Parathyroid adenoma (tissue), 2 donors: ENCODE results near the gene CALD1.

ENCODE experiments used
- H2AFZ ChIP-seq: fragments of 300-600 bp; sonication (generic); one replicate; pipeline ENCODE4 v1.7.0; 2017; ENCODE audit warnings: antibody characterized with exemption, mild to moderate bottlenecking
- H3K27ac ChIP-seq: fragments of 300-600 bp; sonication (generic); one replicate; pipeline ENCODE4 v1.7.0; 2017
- H3K27me3 ChIP-seq: fragments of 300-600 bp; sonication (generic); one replicate; pipeline ENCODE4 v1.7.0; 2017; ENCODE audit warnings: low read length; ENCODE audit not compliant: control insufficient read depth, insufficient read depth
- H3K36me3 ChIP-seq: fragments of 300-600 bp; sonication (generic); one replicate; pipeline ENCODE4 v1.7.0; 2017; ENCODE audit warnings: low read length; ENCODE audit not compliant: control insufficient read depth, insufficient read depth
- H3K4me1 ChIP-seq: fragments of 300-600 bp; sonication (generic); one replicate; pipeline ENCODE4 v1.7.0; 2017; ENCODE audit warnings: control low read depth
- H3K4me2 ChIP-seq: fragments of 300-600 bp; sonication (generic); one replicate; pipeline ENCODE4 v1.7.0; 2017; ENCODE audit warnings: low read length
- H3K4me3 ChIP-seq: fragments of 300-600 bp; sonication (generic); one replicate; pipeline ENCODE4 v1.7.0; 2017; ENCODE audit warnings: low read depth, low read length
- H3K79me2 ChIP-seq: fragments of 300-600 bp; sonication (generic); one replicate; pipeline ENCODE4 v1.7.0; 2017; ENCODE audit warnings: control low read depth
- H3K9ac ChIP-seq: fragments of 300-600 bp; sonication (generic); one replicate; pipeline ENCODE4 v1.7.0; 2017; ENCODE audit warnings: mild to moderate bottlenecking
- H3K9me3 ChIP-seq: fragments of 300-600 bp; sonication (generic); one replicate; pipeline ENCODE4 v1.7.0; 2017; ENCODE audit warnings: low read length; ENCODE audit not compliant: control insufficient read depth
- CTCF ChIP-seq: fragments of 300-600 bp; sonication (generic); IDR thresholded peaks from one replicate; pipeline ENCODE4 v1.7.0; 2017; ENCODE audit warnings: antibody characterized with exemption, mild to moderate bottlenecking
- donor health status: primary hyperparathyroidism.

The CALD1 gene

DNA sequence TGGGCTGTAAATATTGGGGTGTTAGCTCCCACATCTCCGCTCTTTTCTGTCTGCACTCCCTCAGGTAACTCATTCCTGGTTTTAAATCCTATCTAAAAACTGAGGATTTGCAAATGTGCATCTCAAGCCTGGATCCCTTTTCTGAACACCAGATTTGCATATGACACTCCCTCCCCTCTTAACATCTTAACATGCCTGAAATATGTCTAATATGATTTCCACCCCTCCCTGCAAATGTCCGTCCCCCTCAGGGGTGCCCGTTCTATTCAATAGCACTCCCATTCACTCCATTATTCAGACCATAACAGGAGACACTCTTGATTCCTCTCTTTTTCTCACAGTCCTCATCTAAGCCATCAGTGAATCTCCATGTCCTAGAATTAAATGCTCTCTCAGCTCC is 8.3 kb upstream of the CALD1 start:
- Histone ChIP-seq H3K9me3 (no peaks in the 10 kb centered on the region), H3K36me3 (no peaks in the 10 kb centered on the region), H3K79me2 (no peaks in the 10 kb centered on the region), H3K4me2 (no peak overlapping the region), H3K27ac (no peak overlapping the region), H3K4me1 (no peaks in the 10 kb centered on the region), H3K27me3 (no peaks in the 10 kb centered on the region), H3K9ac (no peak overlapping the region), H3K4me3 (no peak overlapping the region), H2AFZ (no peak overlapping the region)
- no peak for TF ChIP-seq CTCF

DNA sequence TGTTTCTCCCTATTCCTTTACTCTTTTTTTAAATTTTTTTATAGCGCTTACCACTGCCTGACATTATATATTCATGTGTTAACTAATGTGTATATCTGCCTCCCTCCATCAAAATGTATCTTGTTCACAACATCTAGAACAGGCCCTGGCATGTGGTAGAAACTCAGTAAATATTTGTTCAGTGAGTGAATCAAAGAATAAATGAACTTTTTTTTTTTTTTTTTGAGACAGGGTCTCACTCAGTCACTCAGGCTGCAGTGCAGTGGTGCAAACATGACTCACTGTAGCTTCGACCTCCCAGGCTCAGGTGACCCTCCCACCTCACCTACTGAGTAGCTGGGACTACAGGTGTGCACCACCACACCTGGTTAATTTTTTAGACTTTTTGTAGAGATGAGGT is 7.5 kb upstream of the CALD1 start:
- H2AFZ ChIP-seq, result no peak overlapping the region
- H3K4me3 ChIP-seq, result no peak overlapping the region
- no peaks in the 10 kb centered on the region for H3K79me2 ChIP-seq
- no peak overlapping the region for H3K4me2 ChIP-seq
- H3K27ac ChIP-seq, result no peak overlapping the region
- no peaks in the 10 kb centered on the region for H3K36me3 ChIP-seq
- H3K27me3 ChIP-seq, result no peaks in the 10 kb centered on the region
- no peaks in the 10 kb centered on the region for H3K4me1 ChIP-seq
- no peak for TF ChIP-seq CTCF
- no peak overlapping the region for H3K9ac ChIP-seq
- no peaks in the 10 kb centered on the region for H3K9me3 ChIP-seq

DNA sequence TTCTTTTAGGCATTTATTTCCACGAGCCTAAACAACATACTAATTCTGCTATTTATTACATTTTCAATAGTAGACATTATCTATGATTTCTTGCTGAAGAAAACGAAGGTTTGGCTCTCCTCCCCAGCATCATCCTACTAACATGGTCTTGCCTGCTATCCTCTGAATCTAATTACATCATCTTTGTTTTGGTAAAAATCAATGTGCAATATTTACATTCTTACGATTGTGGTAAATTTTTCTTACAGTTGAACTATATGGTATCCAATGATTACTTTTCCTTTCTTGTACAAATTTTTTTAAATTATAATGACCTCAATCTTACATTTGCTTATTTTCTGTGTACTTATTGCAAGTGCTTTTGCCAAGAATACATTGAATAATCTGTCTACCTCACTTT is 7.0 kb upstream of the CALD1 start:
- TF ChIP-seq CTCF, result no peak

DNA sequence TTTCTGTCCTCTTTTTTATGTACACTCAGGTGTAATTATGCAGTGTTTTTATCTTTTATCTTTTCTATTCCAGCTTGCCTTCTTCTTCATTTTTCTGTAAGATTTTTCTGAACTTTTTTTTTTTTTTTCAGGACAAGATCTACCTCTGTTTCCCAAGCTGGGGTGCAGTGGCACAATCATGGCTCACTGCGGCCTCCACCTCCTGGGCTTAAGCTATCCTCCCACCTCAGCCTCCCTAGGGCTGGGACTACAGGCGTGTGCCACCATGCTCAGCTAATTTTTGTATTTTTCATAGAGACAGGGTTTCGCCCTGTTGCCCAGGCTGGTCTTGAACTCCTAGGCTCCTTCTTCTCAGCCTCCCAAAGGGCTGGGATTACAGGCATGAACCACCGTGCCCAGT is 6.3 kb upstream of the CALD1 start:
- Histone ChIP-seq H3K79me2 (no peaks in the 10 kb centered on the region), H3K36me3 (no peaks in the 10 kb centered on the region), H3K9me3 (no peaks in the 10 kb centered on the region), H2AFZ (no peak overlapping the region), H3K9ac (no peak overlapping the region), H3K4me2 (no peak overlapping the region), H3K4me3 (no peak overlapping the region), H3K4me1 (no peaks in the 10 kb centered on the region), H3K27ac (no peak overlapping the region), H3K27me3 (no peaks in the 10 kb centered on the region)
- no peak for TF ChIP-seq CTCF

More for the DNA sequence above, 7.0 kb upstream of the CALD1 start:
- Histone ChIP-seq H3K27me3 (no peaks in the 10 kb centered on the region), H3K79me2 (no peaks in the 10 kb centered on the region), H3K36me3 (no peaks in the 10 kb centered on the region), H3K9ac (no peak overlapping the region), H3K4me1 (no peaks in the 10 kb centered on the region), H2AFZ (no peak overlapping the region), H3K4me2 (no peak overlapping the region), H3K27ac (no peak overlapping the region), H3K9me3 (no peaks in the 10 kb centered on the region), H3K4me3 (no peak overlapping the region)

- no peak overlapping the region for H2AFZ ChIP-seq
- no peaks in the 10 kb centered on the region for H3K27me3 ChIP-seq
- H3K9ac ChIP-seq, result no peak overlapping the region
- no peaks in the 10 kb centered on the region for H3K9me3 ChIP-seq
- no peak for TF ChIP-seq CTCF
- no peaks in the 10 kb centered on the region for H3K36me3 ChIP-seq
- peaks cover 5% of the 10 kb centered on the region for H3K4me1 ChIP-seq
- no peaks in the 10 kb centered on the region for H3K79me2 ChIP-seq
- no peak overlapping the region for H3K4me3 ChIP-seq
- H3K27ac ChIP-seq, result no peak overlapping the region
- no peak overlapping the region for H3K4me2 ChIP-seq
Measured at GRCh38 chr7:134774119-134774518, 5.3 kb upstream of the CALD1 start.
